ENCODE data around the gene SLC48A1.

SLC48A1 gene

DNA sequence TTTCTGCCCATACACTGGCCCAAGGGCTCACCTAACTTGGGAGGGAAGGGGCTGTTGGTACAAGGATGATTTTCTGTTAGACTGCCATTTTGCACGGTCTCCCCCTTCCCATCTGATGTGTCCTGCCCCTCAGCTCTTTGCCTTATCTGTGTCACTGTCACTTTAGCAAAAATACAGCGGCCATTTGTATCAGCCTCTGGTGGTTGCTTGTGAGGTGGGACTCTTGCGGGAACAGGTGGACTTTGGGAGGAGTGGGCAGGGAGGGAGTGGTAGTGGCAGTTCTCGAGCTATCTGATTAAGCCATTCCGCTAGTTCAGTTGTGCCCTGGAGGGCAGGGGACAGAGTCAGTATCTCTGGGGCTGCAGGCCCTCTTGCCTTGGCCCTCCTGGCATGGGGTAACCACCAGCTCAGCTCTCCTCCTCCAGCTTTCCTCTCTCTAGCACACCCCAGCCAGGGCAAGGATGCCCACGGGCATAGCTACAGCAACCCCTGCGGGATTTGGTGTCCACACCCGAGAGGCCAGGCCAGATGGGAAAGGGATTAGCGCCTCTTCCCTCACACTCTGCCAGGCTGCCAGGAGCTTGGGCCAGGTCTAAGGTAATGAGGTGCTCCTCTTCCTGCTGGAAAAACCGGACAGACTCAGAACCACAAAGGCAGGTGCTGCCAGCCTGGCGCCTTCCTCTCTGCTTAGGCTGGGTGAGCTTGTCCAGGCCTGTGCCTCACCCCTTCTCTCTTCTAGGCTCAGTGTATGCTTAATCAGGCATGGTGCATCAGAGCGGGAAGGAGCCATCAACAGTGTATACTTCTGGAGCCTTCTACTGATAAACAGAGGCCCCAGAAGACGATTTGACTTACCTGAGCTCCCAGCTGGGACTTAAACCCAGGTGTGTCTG lies 8.7 kb downstream of the SLC48A1 start:
- TF ChIP-seq, protein P1, sequence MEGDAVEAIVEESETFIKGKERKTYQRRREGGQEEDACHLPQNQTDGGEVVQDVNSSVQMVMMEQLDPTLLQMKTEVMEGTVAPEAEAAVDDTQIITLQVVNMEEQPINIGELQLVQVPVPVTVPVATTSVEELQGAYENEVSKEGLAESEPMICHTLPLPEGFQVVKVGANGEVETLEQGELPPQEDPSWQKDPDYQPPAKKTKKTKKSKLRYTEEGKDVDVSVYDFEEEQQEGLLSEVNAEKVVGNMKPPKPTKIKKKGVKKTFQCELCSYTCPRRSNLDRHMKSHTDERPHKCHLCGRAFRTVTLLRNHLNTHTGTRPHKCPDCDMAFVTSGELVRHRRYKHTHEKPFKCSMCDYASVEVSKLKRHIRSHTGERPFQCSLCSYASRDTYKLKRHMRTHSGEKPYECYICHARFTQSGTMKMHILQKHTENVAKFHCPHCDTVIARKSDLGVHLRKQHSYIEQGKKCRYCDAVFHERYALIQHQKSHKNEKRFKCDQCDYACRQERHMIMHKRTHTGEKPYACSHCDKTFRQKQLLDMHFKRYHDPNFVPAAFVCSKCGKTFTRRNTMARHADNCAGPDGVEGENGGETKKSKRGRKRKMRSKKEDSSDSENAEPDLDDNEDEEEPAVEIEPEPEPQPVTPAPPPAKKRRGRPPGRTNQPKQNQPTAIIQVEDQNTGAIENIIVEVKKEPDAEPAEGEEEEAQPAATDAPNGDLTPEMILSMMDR (IDR thresholded peaks at IDR 0.05; ENCODE audit: low read length): no peak
- no peak for TF ChIP-seq EZH2 (IDR thresholded peaks at IDR 0.05; ENCODE audit: borderline replicate concordance, low read length)
- Histone ChIP-seq H3K9ac (ENCODE audit: low read length) (no peak overlapping the region), H3K27me3 (ENCODE audit: insufficient read depth, low read length) (no peaks in the 10 kb centered on the region), H3K79me2 (ENCODE audit: insufficient read depth, low read length) (no peaks in the 10 kb centered on the region), H3K9me2 (ENCODE audit: low read depth, low read length) (no peaks in the 10 kb centered on the region), H3K27ac (ENCODE audit: low read depth, low read length, poor library complexity, severe bottlenecking) (peak overlapping the region; percentile 24), H3K4me3 (ENCODE audit: low read depth, low read length, poor library complexity, severe bottlenecking) (no peak overlapping the region), H3K4me1 (ENCODE audit: insufficient read depth, low read length, severe bottlenecking) (peaks cover 19% of the 10 kb centered on the region), H3K9me3 (ENCODE audit: low read length) (no peaks in the 10 kb centered on the region), H3F3A (ENCODE audit: insufficient read depth, low read length) (no peaks in the 10 kb centered on the region), H3K4me2 (ENCODE audit: low read length) (no peak overlapping the region), H3K36me3 (ENCODE audit: insufficient read depth, low read length) (peaks cover 55% of the 10 kb centered on the region), H2AFZ (ENCODE audit: low read length) (no peak overlapping the region), H4K20me1 (ENCODE audit: insufficient read depth, low read length) (no peaks in the 10 kb centered on the region)

DNA sequence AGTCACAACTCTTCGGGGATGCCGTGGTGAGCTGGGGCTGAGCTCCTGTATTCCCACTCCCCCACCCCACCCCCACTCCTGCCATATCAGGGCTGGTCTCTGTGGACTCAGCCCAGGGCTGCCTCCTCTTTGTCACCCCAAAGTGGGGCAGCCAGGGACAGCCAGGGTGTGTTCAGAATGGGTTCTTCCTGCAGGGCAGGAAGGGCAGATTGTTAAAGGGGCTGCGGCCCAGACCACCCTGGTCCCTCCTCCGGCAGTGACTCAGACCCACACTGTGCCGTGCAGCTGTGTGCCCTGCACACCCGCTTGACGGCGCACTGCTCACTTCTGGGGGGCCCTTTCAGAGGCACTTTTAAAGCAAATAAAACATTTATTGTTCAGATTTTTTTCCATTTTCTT lies 9.3 kb downstream of the SLC48A1 start:
- Histone ChIP-seq H3F3A (ENCODE audit: insufficient read depth, low read length) (no peaks in the 10 kb centered on the region), H3K9me2 (ENCODE audit: low read depth, low read length) (no peaks in the 10 kb centered on the region), H3K4me2 (ENCODE audit: low read length) (no peak overlapping the region), H3K27ac (ENCODE audit: low read depth, low read length, poor library complexity, severe bottlenecking) (peak overlapping the region; percentile 24), H3K79me2 (ENCODE audit: insufficient read depth, low read length) (no peaks in the 10 kb centered on the region), H4K20me1 (ENCODE audit: insufficient read depth, low read length) (no peaks in the 10 kb centered on the region), H3K9ac (ENCODE audit: low read length) (no peak overlapping the region), H2AFZ (ENCODE audit: low read length) (no peak overlapping the region), H3K9me3 (ENCODE audit: low read length) (no peaks in the 10 kb centered on the region), H3K4me1 (ENCODE audit: insufficient read depth, low read length, severe bottlenecking) (peaks cover 16% of the 10 kb centered on the region), H3K36me3 (ENCODE audit: insufficient read depth, low read length) (peaks cover 62% of the 10 kb centered on the region), H3K27me3 (ENCODE audit: insufficient read depth, low read length) (no peaks in the 10 kb centered on the region), H3K4me3 (ENCODE audit: low read depth, low read length, poor library complexity, severe bottlenecking) (no peak overlapping the region)
- TF ChIP-seq EZH2 (IDR thresholded peaks at IDR 0.05; ENCODE audit: borderline replicate concordance, low read length): no peak
- TF ChIP-seq, protein P1 (IDR thresholded peaks at IDR 0.05; ENCODE audit: low read length): no peak

DNA sequence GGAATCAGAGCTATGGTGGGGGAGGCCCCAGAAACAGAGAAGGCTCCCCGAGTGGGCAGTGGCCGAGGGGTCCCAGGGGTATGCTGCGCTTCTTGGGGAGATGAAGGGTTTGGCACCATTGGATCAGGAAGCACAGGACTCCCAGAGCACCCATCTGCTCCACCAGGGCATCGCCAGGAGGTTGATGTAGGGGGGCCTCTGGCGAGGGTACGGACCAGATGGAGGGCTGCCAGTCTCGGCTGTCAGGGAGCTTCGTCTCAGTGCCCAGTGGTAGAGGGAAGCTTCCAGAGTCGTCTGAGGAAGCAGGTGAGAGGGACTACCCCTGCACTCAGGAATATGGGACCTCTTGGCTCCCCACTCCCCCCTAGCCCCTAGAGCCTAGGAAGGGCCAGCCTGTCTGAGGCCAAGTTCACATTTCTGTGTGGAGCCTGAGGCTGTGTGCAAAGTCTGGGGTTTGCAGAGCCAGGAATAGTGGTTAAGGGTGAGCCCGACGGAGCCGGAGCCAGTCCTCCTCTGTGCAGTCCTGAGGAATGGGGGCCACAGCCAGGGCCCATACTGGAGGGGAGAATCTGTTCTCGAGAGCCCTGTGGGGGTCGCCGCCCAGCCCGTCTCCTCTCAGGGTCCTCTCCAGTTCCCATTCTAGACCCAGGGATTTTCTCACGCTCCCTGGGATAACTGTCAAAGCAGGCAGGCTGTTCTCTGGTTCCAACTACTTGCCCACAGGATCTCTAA lies 10.2 kb downstream of the SLC48A1 start:
- Histone ChIP-seq H3K79me2 (ENCODE audit: insufficient read depth, low read length) (no peaks in the 10 kb centered on the region), H3K27me3 (ENCODE audit: insufficient read depth, low read length) (no peaks in the 10 kb centered on the region), H3K36me3 (ENCODE audit: insufficient read depth, low read length) (peaks cover 70% of the 10 kb centered on the region), H3K27ac (ENCODE audit: low read depth, low read length, poor library complexity, severe bottlenecking) (no peak overlapping the region), H4K20me1 (ENCODE audit: insufficient read depth, low read length) (no peaks in the 10 kb centered on the region), H3K9me3 (ENCODE audit: low read length) (no peaks in the 10 kb centered on the region), H2AFZ (ENCODE audit: low read length) (no peak overlapping the region), H3K9me2 (ENCODE audit: low read depth, low read length) (no peaks in the 10 kb centered on the region), H3K4me1 (ENCODE audit: insufficient read depth, low read length, severe bottlenecking) (peaks cover 10% of the 10 kb centered on the region), H3K4me2 (ENCODE audit: low read length) (no peak overlapping the region), H3K4me3 (ENCODE audit: low read depth, low read length, poor library complexity, severe bottlenecking) (no peak overlapping the region), H3F3A (ENCODE audit: insufficient read depth, low read length) (no peaks in the 10 kb centered on the region), H3K9ac (ENCODE audit: low read length) (no peak overlapping the region)
- no peak for TF ChIP-seq EZH2 (IDR thresholded peaks at IDR 0.05; ENCODE audit: borderline replicate concordance, low read length)
- TF ChIP-seq, protein P1 (IDR thresholded peaks at IDR 0.05; ENCODE audit: low read length): no peak

Data from OCI-LY1 (cell line).